Activated CD4-positive, alpha-beta T cell treated with anti-CD3 and anti-CD28 coated beads, Interleukin-2, amount 50 U/mL, for 16 hours (primary cell): ENCODE measurements around the gene CTSL.
"Not testable (repeated sequence)": the region's sequence is repeated elsewhere in the genome, so short reads cannot be mapped to it uniquely, and the experiment has no call there.

Experiments used
- DNase-seq: peaks from one replicate; pipeline ENCODE4 v3.0.0-alpha.2; 2020

The CTSL gene

DNA sequence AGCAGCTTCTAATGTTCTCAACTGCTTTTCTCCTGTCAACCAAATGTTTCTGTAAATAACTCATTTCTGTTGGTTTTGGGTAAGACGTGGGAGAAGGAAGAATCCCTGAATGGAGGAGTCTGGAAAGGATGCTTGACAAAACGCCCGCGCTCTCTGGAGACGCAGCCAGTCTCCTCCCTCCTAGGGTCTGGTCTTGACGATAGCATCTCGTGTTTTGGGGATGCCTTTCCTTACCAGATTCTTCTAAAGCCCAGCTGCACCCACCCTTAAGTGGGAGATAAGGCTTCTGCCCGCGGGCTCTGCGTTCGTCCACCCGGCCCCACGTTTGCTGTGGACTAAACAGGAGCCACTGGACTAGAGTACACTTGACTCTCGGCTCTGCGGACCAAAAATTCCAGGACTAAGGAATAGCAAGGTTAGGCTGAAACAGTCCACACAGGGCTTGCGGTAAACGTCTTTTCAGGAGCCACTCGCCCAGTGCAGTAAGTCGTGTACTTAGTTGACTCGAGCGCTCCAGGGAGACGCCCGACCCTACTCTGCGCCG, 491 bp upstream of the CTSL start:
- no peak for DNase-seq

DNA sequence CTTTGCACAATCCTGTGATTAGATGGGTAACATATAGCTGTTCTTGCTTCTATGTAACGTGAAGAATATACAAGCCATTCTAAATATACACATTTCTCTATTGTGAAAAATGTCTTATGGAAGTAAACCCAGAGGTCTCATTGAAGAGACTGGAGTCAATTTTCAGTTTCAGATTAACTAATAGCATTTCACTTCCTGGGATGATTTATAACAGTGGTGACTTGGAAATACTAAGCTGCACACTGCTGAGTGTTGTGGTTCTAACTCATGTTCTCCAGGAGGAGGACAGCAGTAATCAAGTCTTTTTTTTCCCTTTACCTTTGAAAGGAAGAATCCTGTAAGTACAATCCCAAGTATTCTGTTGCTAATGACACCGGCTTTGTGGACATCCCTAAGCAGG, 3.3 kb downstream of the CTSL start:
- DNase-seq, result no peak

DNA sequence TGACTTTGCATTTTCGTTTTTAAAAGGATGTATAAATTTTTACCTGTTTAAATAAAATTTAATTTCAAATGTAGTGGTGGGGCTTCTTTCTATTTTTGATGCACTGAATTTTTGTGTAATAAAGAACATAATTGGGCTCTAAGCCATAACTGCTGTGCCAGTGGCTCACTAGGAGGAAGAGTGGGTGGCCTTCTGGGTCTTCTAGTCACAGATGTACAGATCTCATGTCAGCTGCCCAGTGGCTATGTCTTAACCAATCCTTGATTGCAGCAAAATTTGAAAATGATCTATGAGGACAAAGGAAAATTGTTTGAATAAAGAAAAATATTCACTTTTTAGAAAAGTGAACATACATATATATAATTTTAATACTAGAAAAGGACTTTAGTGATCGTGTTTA, 5.4 kb downstream of the CTSL start:
- no peak for DNase-seq

DNA sequence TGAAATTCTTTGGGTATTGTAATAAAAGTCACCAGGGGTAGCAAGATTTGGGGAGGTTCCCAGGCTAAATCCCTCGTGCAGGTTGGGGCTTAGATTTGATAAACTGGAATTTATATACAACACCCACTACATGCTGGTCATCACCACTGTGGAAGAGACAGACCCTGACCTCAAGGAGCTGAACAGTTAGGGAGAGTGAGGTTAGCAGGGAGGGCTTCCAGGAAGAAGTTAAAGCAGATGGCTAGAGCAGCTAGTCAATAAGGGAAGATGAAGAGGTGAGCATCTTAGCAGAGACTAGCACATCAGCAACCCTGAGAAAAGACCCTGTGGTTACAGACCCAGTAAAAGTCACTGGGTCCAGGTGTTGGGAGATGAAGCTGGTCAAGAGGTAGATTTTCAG, 6.4 kb downstream of the CTSL start:
- no peak for DNase-seq

DNA sequence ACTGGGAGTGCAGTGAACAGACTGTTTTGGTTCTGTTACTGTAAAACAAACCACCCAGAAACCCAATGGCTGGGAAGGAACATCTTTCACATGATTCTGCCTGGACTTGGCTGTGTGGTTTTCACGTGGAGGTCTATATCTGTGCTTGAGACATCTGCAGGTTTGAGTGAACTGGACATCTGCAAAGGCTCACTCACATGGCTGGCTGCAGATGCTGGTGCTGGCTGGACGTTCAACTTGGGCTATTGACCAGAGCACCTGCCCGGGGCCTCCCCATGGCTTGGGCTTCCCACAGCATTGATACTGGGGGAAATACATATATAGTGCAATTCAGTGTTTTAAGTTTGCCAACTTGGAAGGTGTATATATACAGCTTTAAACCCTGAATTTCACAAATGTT, 6.8 kb downstream of the CTSL start:
- DNase-seq, result no peak

DNA sequence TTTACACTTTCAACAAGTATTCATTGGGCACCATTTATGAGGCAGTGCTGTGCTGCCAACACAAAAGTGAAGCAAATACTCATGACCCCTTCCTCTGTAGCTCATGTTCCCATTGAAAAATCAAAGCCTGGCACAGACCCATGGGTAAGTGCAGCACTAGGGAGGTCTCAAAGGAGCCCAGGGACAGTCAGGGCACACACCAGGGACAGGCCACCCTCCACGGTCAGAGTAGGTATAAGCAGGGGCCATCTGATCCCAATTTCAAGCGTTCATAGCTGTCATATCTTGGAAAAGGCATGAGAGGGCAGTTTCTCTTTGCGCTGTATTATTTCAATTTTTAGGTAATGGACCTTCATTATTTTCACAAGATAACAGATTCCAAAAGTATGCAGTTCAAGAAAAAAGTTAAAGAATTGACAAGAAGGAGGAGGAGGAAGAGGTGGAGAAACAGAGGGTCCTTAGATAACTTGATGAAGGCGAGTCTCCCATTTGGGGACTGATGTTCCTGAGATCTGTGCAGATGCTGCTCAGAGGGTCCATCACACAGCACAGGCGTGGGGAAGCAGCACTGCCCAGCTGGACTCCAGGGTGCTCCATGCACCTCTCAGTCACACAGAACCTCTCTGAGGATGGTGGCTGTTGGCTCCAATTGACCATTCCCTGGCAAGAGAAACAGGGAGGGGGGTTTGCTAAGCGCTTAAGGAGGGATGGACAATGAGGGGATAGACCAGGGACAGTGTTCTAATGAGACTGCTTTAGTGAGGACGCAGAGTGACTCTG, 7.5 kb downstream of the CTSL start:
- no peak for DNase-seq

DNA sequence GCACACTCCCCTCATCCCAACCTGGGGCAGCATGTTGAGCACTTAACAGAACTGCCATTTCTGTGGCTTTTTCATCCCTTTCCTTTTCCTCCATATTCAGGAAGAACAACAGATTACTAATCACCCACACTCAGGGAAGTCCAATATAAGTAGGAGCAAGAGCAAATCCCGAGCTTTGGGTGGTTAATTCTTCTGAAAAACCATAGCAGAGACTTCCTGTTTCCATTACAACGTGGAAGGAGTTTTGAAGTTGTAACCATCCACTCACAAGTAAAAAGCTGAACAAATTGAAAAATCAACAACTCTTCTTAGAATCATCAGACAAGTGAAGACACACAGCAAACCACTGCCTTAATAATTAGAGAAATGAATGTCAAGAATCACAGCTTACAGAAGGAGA, 8.2 kb downstream of the CTSL start:
- DNase-seq, result no peak

DNA sequence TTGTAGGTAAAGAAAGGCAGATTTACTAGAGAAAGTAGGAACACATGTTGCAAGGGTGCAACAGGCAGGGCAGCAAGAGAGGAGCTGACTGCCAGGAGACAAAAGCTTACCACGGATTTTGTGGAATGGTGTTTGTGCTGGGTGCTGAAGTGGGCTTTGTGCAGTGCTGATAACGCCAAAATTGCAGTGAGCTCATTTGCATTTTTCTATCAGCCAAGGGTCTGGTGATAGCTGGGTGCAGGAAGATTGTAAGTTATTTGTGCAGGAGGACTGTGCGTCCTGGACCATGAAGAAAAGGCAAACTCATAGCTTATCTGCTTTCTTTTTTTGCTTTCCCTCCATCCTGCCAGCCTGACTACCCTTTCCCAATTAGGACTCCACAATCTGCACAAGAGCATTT, 13.6 kb downstream of the CTSL start:
- no peak for DNase-seq

DNA sequence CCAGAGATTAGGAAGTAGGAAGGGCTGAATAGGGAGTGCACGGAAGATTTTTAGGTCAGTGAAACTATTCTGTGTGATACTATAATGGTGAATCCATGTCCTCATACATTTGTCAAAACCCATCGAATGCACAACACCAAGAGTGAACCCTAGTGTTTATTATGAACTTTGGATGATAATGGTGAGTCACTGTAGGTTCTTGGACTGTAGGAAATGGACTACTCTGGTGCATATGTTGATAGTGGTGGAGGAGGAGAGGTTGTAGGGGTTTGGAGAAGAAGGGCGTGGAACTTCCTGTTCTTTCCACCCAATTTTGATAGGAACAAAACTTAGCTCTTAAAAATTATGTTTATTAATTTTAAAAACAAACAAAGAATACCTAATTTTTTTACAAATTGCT, 14.3 kb downstream of the CTSL start:
- no peak for DNase-seq

DNA sequence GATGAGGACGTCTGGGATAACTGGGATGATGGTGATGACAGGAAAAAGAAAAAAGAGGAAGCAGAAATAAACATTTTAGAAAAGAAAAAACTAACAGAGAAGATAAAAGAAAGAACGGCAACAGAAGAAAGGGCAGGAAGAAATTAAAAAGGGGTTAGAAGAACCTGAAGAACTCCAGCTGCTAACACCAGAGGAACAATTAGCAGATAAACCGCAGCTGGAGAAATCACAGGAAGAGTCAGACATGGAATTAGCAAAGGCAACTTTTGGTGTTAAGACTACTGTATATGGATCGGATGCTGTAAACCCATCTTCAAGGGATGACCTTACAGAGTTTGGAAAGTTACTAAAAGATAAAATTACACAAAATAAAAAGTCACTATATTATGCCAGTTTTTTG, 15.4 kb downstream of the CTSL start:
- DNase-seq, result no peak

DNA sequence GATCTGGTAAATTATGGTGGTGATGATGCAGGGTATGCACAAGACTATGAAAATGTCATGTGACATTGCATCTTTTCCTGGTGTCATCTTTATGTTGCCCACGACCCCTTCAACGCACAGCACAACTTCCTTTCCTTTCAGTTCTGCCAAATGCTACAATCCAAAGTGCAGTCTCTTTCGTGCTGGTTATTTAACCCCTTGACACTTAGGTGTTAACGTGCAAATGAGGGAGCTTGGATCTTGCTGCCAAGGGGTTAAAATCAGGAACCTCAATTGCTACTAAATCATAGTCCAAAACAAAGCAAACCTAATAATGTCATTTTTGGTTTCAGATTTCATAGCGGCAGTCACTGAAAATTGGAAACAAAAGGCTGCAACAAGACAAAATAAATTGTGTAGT, 16.0 kb downstream of the CTSL start:
- no peak for DNase-seq

DNA sequence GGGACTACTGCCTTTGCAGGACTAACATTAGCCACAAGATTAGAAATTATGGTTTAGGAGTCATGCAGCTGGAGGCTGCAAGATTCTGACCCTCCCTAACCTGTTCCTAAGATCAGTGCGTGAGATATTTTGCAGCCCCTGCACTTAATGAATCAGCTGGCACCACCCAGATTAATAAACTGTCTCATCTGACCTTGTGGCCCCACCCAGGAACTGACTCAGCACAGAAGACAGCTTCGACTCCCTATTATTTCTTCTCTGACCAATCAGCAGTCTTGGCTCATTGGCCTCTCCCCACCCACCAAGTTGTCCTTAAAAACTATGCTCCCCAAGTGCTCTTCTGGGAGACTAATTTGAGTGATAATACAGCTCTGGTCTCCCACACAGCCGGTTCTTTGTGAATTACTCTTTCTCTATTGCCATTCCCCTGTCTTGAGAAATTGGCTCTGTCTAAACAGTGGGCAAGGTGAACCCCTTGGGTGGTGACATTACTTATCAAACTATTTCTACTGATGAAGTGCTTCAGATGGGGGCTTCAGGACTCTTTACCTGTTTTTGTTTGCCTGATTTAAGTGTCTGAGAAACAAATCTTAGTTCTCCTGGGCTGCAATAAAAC, 17.0 kb downstream of the CTSL start:
- no peak for DNase-seq

DNA sequence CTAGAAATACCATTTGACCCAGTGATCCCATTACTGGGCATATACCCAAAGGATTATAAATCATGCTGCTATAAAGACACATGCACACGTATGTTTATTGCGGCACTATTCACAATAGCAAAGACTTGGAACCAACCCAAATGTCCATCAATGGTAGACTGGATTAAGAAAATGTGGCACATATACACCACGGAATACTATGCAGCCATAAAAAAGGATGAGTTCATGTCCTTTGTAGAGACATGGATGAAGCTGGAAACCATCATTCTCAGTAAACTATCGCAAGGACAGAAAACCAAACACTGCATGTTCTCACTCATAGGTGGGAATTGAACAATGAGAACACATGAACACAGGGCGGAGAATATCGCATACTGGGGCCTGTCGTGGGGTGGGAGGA, 18.3 kb downstream of the CTSL start:
- not testable (repeated sequence) for DNase-seq

DNA sequence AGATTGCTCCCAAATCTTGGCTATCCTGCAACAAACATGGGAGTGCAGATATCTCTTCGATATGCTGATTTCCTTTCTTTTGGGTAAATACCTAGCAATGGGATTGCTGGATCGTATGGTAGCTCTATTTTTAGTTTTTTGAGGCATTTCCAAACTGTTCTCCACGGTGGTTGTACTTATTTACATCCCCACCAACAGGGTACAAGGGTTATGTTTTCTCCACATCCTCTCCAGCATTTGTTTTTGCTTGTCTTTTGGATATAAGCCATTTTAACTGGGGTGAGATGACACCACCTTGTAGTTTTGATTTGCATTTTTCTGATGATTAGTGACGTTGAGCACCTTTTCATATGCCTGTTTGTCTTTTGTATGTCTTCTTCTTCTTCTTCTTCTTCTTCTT, 20.3 kb downstream of the CTSL start:
- no peak for DNase-seq

DNA sequence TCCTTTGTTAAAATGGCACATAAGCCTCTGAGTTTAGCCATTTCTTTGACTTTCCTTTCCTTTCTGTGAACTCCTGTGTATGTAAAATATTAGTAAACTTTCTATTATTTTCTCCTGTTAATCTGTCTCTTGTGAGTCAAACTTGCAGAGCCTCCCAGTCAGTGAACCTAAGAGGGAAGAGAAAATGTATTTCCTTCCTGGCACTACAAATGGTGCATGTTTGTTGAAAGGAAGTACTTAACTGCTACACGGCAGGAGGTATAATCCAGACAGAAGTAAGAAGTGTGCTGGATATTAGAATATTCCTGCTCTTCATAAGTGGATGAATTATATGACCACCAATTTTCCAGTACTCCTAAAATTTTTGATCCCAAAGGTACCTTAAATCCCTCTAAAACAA, 23.0 kb downstream of the CTSL start:
- DNase-seq, result no peak

DNA sequence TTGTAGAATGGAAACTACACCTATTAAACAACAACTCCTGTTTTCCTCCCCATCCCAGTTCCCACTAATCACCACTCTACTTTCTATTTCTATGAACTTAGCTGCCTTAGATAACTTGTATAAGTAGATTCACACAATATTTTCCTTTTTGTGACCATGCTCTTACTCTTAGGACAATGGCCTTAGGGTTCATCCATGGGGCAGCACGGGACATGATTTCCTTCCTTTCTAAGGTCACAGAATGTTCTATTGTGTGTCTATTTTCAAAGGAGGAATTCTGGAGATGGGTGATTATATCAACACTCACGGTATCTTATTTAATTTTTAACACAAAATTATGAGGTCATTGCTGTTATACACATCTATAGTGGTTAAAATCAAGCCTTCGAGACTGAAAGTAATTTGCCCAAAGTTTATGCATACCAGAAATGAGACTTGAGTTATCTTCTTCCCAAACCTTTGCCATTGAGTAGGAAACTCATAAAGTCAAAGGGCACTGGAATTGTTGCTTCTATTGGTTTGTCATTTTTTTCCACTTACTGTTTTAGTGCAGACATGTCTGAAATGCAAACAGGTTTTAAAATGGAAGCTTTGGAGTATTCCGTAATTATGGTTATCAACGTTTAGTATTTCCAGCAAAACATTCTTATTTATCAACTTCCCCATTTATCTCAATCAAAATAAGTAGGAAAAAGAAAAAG, 23.6 kb downstream of the CTSL start:
- no peak for DNase-seq

DNA sequence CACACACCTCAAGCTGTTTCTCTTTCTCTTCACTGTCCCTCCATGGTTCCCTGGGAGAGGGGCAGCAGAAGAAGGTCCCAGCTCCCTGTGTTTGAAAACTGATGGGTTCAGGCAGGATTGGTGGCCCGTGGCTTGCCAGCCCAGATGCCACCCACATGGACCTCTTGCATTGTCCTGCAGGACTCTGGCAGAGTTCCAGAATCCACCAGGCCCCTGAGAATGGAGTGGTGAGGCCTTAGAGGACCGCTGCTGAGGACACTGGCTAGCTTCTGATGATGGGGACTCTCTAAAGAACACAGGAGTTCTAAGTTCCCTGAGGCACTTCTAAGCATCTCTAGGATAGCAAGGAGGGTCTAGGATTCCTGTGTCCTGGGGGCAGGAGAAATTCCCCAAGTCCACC, 24.8 kb downstream of the CTSL start:
- DNase-seq, result no peak

DNA sequence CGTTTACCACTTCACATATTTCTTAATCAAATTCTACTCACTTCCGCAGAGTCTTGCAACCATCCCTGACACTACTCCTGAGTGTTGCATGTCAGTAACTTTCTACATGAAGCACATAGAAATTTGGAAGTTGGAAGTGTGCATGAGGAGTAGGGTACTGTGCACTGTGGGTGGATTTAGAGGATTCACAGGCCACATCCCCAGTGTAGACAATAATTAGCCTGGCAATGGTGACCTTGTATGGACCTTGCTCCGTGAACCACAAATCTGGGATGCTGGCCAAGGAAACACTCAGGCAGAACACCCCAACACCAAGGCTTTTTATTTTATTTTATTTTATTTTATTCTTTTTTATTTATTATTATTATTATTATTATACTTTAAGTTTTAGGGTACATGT, 25.5 kb downstream of the CTSL start:
- DNase-seq, result no peak

DNA sequence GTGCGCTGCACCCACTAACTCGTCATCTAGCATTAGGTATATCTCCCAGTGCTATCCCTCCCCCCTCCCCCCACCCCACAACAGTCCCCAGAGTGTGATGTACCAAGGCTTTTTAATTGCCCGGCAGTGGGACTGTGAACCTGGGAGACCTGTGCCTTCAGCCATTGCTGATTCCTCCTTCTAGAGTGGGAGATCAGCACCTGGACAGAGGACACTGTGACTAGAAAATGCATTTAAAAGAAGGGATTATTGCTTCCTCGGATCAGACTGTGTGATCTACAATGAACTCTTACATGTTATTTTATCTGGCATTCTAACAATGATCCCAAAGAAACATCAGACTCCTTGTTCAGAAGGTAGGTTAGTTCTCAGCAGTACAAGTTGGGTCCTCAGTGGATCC, 25.9 kb downstream of the CTSL start:
- no peak for DNase-seq

DNA sequence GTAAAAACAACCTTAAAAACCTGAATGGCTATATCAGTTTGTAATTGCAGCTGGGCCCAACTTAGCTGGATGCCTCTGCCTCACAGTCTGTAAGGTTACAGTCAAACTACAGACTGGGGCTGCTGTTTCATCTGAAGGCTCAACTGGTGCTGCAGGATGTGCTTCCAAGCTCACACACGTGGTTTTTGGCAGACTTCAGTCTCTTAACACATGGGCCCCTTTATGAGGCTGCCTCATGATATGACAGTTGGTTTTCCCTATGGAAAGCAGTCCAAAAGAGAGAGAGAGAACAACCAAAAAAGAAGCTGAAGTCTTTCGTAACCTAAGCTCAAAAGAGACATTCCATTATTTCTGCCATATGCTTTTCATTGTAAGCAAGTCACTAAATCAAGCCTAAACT, 27.4 kb downstream of the CTSL start:
- DNase-seq, result no peak

DNA sequence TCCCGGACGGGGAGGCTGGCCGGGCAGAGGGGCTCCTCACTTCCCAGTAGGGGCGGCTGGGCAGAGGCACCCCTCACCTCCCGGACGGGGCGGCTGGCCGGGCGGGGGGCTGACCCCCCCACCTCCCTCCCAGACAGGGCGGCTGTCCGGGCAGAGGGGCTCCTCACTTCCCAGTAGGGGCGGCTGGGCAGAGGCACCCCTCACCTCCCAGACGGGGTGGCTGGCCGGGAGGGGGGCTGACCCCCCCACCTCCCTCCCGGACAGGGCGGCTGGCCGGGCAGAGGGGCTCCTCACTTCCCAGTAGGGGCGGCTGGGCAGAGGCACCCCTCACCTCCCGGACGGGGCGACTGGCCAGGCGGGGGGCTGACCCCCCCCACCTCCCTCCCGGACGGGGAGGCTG, 32.4 kb downstream of the CTSL start:
- not testable (repeated sequence) for DNase-seq

DNA sequence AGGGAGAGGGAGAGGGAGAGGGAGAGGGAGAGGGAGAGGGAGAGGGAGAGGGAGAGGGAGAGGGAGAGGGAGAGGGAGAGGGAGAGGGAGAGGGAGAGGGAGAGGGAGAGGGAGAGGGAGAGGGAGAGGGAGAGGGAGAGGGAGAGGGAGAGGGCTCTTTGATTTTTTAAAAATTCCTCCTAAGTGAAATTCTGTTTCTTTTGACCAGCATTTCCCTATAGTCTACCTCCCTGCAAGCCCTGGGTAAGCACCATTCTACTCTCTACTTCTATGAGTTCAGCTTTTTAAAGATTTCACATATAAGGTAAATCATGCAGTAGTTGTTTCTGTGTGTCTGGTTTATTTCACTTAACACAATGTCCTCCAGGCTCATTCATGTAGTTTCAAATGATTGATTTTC, 34.1 kb downstream of the CTSL start:
- not testable (repeated sequence) for DNase-seq

DNA sequence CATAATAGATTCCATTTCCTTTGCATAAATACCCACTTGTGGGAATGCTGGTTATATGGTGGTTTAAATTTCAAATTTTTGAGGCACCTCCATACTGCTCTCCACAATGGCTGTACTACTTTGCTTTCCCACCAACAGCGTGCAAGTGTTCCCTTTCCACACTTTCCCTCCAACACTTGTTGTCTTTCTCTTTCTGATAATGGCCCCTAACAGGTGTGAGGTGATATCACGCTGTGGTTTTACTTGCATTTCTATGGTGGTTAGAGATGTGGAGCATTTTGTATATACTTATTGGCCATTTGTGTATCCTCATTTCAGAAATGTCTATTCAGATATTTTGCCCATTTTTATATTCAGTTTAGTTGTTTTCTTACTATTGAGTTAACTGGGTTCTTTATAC, 34.6 kb downstream of the CTSL start:
- no peak for DNase-seq

DNA sequence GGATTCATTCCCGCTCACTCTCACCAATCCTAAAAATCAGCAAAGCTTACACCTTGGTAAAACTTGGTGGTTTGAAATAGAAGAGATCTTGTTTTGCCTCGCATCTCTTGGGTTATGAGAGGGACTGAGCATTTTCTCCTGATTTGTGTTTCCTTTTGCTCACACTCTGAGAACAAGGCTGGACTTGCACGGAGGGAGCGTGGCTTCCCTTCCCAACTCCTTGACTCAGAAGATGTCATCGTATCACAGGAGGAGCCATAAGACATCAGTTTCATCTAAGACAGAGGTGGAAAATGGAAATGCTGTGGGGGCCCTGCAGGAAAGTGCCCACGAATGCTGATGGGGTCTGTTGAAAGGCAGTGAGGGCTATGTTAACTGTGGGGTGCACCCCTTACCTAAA, 37.4 kb downstream of the CTSL start:
- no peak for DNase-seq
